Measurements from ENCODE around the gene PAK6. TPM values are rescaled to one million over a fixed set of nuclear protein-coding genes. Genes with fewer than 3 reads are reported as not detected.

Gene PAK6
- total RNA-seq, 1 experiment from 2014 or later = 30.4 TPM

GRCh38 chr15:40323239-40323952 is 84.5 kb downstream of the PAK6 start, which contains the start of gene INAFM2:
Gene INAFM2, plus strand, starts transcription at chr15:40323692. Its CDS starts 364 bp downstream, at chr15:40324056.
- peak; percentile 50; the same call in 1 of the 2 replicates for TF ChIP-seq CTCF (conservative IDR thresholded peaks at IDR 0.05; ENCODE audit: low read depth, low read length)
- TF ChIP-seq EZH2 (IDR thresholded peaks at IDR 0.05; ENCODE audit: low read length, unreplicated experiment) = no peak
- no peak for TF ChIP-seq EZH2phosphoT487 (IDR thresholded peaks at IDR 0.05; ENCODE audit: borderline replicate concordance, low read length)
- Histone ChIP-seq H3K9me2 (replicated peaks; ENCODE audit: low read length) (no peaks in the 10 kb centered on the region), H3K9ac (ENCODE audit: low read length) (peak within 1 kb of the TSS; percentile 67), H3K9me3 (ENCODE audit: low read length) (no peaks in the 10 kb centered on the region), H3K4me1 (ENCODE audit: insufficient read depth, low read length) (peaks cover 14% of the 10 kb centered on the region), H3F3A (ENCODE audit: low read length, unreplicated experiment) (no peaks in the 10 kb centered on the region), H3K27me3 (ENCODE audit: low read length) (no peaks in the 10 kb centered on the region), H3K4me3 (ENCODE audit: low read length) (peak within 1 kb of the TSS; percentile 84), H3K79me2 (ENCODE audit: low read length) (peaks cover 23% of the 10 kb centered on the region), H3K36me3 (ENCODE audit: low read depth, low read length) (no peaks in the 10 kb centered on the region), H3K27ac (ENCODE audit: low read length) (no peak within 1 kb of the TSS), H4K20me1 (ENCODE audit: low read length) (peaks cover 12% of the 10 kb centered on the region; the same call in 1 of the 2 replicates), H3K4me2 (ENCODE audit: low read length) (peak within 1 kb of the TSS; percentile 81), H2AFZ (ENCODE audit: low read length) (peak within 1 kb of the TSS; percentile 73)
- ChIA-PET POLR2A (ENCODE audit: unreplicated experiment) (interaction anchor here (0.6 kb wide), 1 partner anchor 20 kb away, joined by 3 read pairs; no protein-coding TSS in a partner anchor), CTCF (interaction anchor here (0.6 to 1.4 kb wide), 6 partner anchors 15 to 98 kb away, joined by 3 to 7 read pairs (median 4); partner anchors contain the start of gene CCDC9B)
- BruUV-seq (replicated peaks) = no TSS peak
- DNase-seq (peak; percentile 93), ATAC-seq (peak; percentile 79)
- intact Hi-C loops (cut with micrococcal nuclease) = no loop called here

- H3K9ac ChIP-seq (ENCODE audit: low read length) = peak overlapping the region; percentile 67
- DNase-seq (no peak), ATAC-seq (peak; percentile 3)
- H4K20me1 ChIP-seq (ENCODE audit: low read length) = peaks cover 12% of the 10 kb centered on the region; the same call in 1 of the 2 replicates
- no peak for TF ChIP-seq CTCF (conservative IDR thresholded peaks at IDR 0.05; ENCODE audit: low read depth, low read length)
- intact Hi-C loops (cut with micrococcal nuclease) = no loop called here
- H3K27me3 ChIP-seq (ENCODE audit: low read length) = no peaks in the 10 kb centered on the region
- H3K9me3 ChIP-seq (ENCODE audit: low read length) = no peaks in the 10 kb centered on the region
- H3K9me2 ChIP-seq (replicated peaks; ENCODE audit: low read length) = no peaks in the 10 kb centered on the region
- H3K36me3 ChIP-seq (ENCODE audit: low read depth, low read length) = no peaks in the 10 kb centered on the region
- CTCF ChIA-PET = interaction anchor here (0.6 to 1.1 kb wide), 3 partner anchors 13 to 45 kb away, joined by 3 to 4 read pairs (median 3); no protein-coding TSS in a partner anchor
- peaks cover 23% of the 10 kb centered on the region for H3K79me2 ChIP-seq (ENCODE audit: low read length)
- H3K4me2 ChIP-seq (ENCODE audit: low read length) = peak overlapping the region; percentile 81
- POLR2A ChIA-PET (ENCODE audit: unreplicated experiment) = interaction anchor here (0.9 kb wide), 1 partner anchor 14 kb away, joined by 3 read pairs; no protein-coding TSS in a partner anchor
- peaks cover 14% of the 10 kb centered on the region for H3K4me1 ChIP-seq (ENCODE audit: insufficient read depth, low read length)
- H3K27ac ChIP-seq (ENCODE audit: low read length) = no peak overlapping the region
- no TSS peak for BruUV-seq (replicated peaks)
- H3F3A ChIP-seq (ENCODE audit: low read length, unreplicated experiment) = peaks cover under 1% of the 10 kb centered on the region
- peak overlapping the region; percentile 84 for H3K4me3 ChIP-seq (ENCODE audit: low read length)
- H2AFZ ChIP-seq (ENCODE audit: low read length) = no peak overlapping the region
Observed at GRCh38 chr15:40323953-40324937, 85.4 kb downstream of the PAK6 start.
